Retinal pigment epithelial cell (primary cell): ENCODE measurements around the gene SLC44A1.

Source experiments
- DNase-seq: peaks from one replicate; pipeline ENCODE4 v3.0.0-alpha.2; 2010; ENCODE audit warnings: low read depth
- H3K4me3 ChIP-seq: 2 replicates; pipeline ENCODE4 v1.5.1; 2011; ENCODE audit warnings: mild to moderate bottlenecking, low read length, control low read depth, moderate library complexity
- CTCF ChIP-seq: conservative IDR thresholded peaks from 2 replicates; pipeline ENCODE4 v1.5.1; 2011; ENCODE audit warnings: low read depth, low read length, control low read depth, inconsistent platforms

SLC44A1 gene

GRCh38 chr9:105426657-105427056 is 182.2 kb downstream of the SLC44A1 start:
- no peak for DNase-seq
- no peak overlapping the region for H3K4me3 ChIP-seq
- TF ChIP-seq CTCF = no peak

DNA sequence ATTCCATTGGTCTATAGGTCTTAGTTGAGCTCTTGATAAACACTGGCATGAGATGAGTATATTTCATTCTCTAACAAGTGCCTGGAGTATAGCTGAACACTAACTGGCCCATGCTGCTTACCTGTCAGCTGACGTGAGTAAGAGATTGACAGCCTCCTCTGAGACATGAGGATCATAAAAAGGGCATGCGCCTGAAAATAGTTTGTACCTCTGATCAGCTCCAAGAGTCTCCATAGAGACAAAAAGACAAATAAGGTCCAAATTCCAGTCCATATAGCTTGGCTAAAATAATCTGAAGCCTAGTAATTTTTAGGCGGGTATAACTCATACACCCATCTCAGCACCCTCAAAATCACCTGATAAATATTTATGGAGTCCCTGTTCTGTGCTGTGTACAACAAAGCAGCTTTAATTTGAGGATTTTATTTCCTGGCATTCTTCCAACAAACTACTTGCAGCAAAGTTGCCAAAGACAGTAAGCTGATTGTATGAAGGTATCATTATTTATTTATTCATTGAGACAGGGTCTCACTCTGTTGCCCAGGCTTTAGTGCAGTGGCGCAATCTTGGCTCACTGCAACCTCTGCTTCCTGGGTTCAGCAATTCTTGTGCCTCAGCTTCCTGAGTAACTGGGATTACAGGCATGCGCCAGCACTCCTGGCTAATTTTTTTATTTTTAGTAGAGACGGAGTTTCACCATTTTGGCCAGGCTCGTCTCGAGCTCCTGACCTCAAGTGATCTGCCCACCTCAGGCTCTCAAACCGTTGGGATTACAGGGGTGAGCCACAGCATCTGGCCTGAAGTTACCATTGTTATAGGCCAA is 187.2 kb downstream of the SLC44A1 start:
- no peak for DNase-seq
- H3K4me3 ChIP-seq = no peak overlapping the region
- no peak for TF ChIP-seq CTCF

DNA sequence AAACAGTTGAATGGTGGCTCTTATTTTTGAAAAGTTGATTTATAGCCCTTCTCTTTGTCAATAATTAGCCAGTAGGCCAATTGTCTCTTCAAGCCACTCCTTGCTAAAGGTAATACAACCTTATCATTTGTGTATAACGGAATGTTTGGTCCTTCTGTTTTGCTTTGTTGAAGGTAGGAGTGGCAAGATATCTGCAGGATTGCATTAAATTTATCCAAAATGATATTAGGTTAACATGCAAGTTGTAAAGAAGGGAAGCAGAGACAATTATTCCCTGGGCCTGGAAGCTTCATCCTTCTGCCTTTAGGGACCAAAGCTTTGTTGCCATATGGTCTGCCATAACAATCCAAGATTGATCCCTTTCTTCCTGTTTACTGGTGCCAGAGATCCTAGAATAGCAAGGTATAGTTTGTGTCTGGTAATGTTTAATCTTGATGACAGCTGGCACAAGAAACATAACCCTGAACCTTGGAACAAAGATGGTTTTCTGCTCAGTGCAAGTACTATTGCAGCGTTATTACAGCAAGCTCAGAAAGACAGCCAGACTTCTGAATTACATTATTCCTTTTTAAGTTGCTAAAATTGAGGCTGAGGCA is 187.9 kb downstream of the SLC44A1 start:
- no peak overlapping the region for H3K4me3 ChIP-seq
- no peak for DNase-seq
- TF ChIP-seq CTCF = no peak

- TF ChIP-seq CTCF = no peak
- no peak for DNase-seq
- no peak overlapping the region for H3K4me3 ChIP-seq
Measured at GRCh38 chr9:105435453-105435852, 191.0 kb downstream of the SLC44A1 start.

DNA sequence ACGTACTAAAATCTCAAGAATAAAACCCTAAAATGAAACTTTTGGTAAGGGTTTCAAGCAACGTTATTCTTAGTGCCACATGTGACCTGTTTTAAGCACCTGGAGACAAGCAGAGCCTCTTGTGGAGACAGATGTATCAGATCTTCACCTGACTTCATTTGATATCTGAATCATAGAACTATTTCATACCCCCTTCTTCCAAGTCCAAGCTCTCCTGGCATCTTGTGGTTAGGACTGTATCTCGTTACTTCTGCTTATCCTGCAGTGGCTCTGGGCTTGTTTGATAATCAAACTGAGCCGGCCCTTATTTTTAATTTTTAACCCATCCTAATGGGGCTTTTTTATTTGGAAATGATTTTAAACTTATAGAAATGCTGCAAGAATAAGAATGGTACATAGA is 192.3 kb downstream of the SLC44A1 start:
- H3K4me3 ChIP-seq = no peak overlapping the region
- no peak for DNase-seq
- TF ChIP-seq CTCF = no peak

DNA sequence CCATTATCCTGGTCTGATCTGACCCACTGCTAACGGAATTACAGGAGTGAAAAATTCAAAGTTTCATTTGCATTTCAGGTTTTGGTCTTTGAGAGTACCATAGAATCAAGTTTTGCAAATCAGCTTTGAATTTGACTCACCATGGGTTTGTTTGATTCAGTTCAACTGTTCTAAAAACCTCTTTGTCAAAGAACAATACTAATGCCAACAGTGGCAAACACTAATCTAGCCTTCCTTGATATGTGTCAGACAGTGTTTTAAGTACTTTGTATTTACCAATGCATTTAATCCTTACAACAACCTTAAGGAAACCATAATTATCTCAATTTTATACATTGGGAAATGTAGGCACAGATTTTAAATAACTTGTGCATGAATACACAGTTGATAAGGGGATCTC is 193.3 kb downstream of the SLC44A1 start:
- no peak for TF ChIP-seq CTCF
- no peak overlapping the region for H3K4me3 ChIP-seq
- DNase-seq = no peak
